ENCODE measurements around the gene C5orf24.
"Not testable (repeated sequence)": the region's sequence is repeated elsewhere in the genome, so short reads cannot be mapped to it uniquely, and the experiment has no call there.

The C5orf24 gene

DNA sequence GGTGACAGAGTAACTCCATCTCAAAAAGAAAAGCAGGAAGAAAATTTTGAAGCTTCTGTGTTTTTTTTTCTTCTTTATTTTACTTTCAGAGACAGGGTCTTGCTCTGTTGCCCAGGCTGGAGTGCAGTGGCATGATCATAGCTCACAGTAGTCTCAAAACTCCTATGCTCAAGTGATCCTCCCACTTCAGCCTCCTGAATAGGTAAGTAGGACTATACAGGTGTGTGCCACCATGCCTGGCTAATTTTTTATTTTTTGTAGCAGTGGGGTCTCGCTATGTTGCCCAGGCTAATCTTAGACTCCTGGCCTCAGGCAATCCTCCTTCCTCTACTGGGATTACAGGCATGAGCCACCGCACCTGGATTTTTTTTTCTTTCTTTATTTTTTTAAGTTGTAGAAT is 10.1 kb upstream of the C5orf24 start:
- H2AFZ ChIP-seq (ENCODE audit: insufficient read depth, low read length, poor library complexity), result no peak overlapping the region
- H4K91ac ChIP-seq (ENCODE audit: low read depth, low read length), result no peak overlapping the region
- H3K9ac ChIP-seq (ENCODE audit: low read length), result no peak overlapping the region
- no peak overlapping the region for H2BK12ac ChIP-seq (ENCODE audit: low read length)
- H4K8ac ChIP-seq (ENCODE audit: low read depth, low read length), result no peak overlapping the region
- no peak overlapping the region for H3K4me3 ChIP-seq (ENCODE audit: low read depth, low read length)
- no peaks in the 10 kb centered on the region for H3K27me3 ChIP-seq (ENCODE audit: insufficient read depth, low read length)
- H3K23ac ChIP-seq (ENCODE audit: low read length), result no peak overlapping the region
- H3K9me3 ChIP-seq (ENCODE audit: insufficient read depth, low read depth, low read length), result no peaks in the 10 kb centered on the region
- H4K12ac ChIP-seq (ENCODE audit: low read depth, low read length), result no peak overlapping the region
- no peak overlapping the region for H3K18ac ChIP-seq (ENCODE audit: low read length)
- no peak overlapping the region for H3K14ac ChIP-seq (ENCODE audit: low read length)
- no peaks in the 10 kb centered on the region for H3K79me2 ChIP-seq (ENCODE audit: control insufficient read depth, insufficient read depth, low read length, poor library complexity)
- no peak overlapping the region for H2BK120ac ChIP-seq (ENCODE audit: insufficient read depth, low read length, poor library complexity)
- WGBS (ENCODE audit: extremely low coverage, insufficient coverage, insufficient read length), result no CpG with 5 or more reads among the region's 2 CpGs
- H3K4me1 ChIP-seq (ENCODE audit: control insufficient read depth in 1 of 2, insufficient read depth in 2 of 2, low read length in 2 of 2), result no peaks in the 10 kb centered on the region
- H2BK5ac ChIP-seq (ENCODE audit: low read depth, low read length, poor library complexity), result no peak overlapping the region
- H3K36me3 ChIP-seq (ENCODE audit: control insufficient read depth in 1 of 2, insufficient read depth in 2 of 2, low read length in 2 of 2), result peaks cover 22 to 29% of the 10 kb centered on the region in 2 experiments
- DNase-seq, result no peak
- H3K4ac ChIP-seq (ENCODE audit: low read depth, low read length), result no peak overlapping the region
- no peak overlapping the region for H3K27ac ChIP-seq (ENCODE audit: low read depth, low read length)
- H3K4me2 ChIP-seq (ENCODE audit: low read length), result no peak overlapping the region
- H2AK5ac ChIP-seq (ENCODE audit: low read length), result no peak overlapping the region
- no peaks in the 10 kb centered on the region for H3K79me1 ChIP-seq (ENCODE audit: low read length)

DNA sequence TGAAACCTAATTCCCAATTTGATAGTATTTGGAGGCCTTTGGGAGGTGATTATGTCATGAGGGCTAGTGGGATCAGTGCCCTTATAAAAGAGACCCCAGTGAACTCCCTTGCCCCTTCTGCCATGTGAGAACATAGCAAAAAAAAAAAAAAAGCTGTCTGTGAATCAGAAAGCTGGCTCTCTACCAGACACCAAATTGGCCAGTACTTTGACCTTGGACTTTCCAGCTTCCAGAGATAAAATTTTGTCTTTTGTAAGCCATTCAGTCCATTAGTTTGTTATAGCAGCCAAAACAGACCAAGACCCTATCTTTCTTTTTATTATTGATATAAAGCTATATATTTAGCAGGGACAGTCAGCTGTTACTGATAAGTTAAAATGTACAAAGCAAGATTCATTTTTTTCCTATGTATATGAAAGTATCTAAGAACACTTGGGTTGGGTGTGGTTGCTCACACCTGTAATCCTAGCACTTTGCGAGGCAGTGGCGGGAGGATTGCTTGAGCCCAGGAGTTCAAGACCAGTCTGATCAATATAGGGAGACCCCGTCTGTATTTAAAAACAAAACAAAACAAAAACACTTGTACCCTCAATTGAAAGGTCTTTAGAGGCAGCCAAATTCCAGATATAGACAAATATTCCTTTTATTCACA is 8.1 kb upstream of the C5orf24 start:
- H3K79me1 ChIP-seq (ENCODE audit: low read length), result no peaks in the 10 kb centered on the region
- H3K4me2 ChIP-seq (ENCODE audit: low read length), result no peak overlapping the region
- H2AFZ ChIP-seq (ENCODE audit: insufficient read depth, low read length, poor library complexity), result no peak overlapping the region
- no peak overlapping the region for H4K8ac ChIP-seq (ENCODE audit: low read depth, low read length)
- H3K9me3 ChIP-seq (ENCODE audit: insufficient read depth, low read depth, low read length), result no peaks in the 10 kb centered on the region
- no peak overlapping the region for H2BK120ac ChIP-seq (ENCODE audit: insufficient read depth, low read length, poor library complexity)
- H3K4me3 ChIP-seq (ENCODE audit: low read depth, low read length), result no peak overlapping the region
- no peak overlapping the region for H3K18ac ChIP-seq (ENCODE audit: low read length)
- H3K9ac ChIP-seq (ENCODE audit: low read length), result no peak overlapping the region
- H3K23ac ChIP-seq (ENCODE audit: low read length), result no peak overlapping the region
- no peaks in the 10 kb centered on the region for H3K27me3 ChIP-seq (ENCODE audit: insufficient read depth, low read length)
- no peak overlapping the region for H3K27ac ChIP-seq (ENCODE audit: low read depth, low read length)
- H3K4ac ChIP-seq (ENCODE audit: low read depth, low read length), result no peak overlapping the region
- WGBS (ENCODE audit: extremely low coverage, insufficient coverage, insufficient read length), result no CpG with 5 or more reads among the region's 3 CpGs
- H3K4me1 ChIP-seq (ENCODE audit: control insufficient read depth in 1 of 2, insufficient read depth in 2 of 2, low read length in 2 of 2), result no peaks in the 10 kb centered on the region
- H3K36me3 ChIP-seq (ENCODE audit: control insufficient read depth in 1 of 2, insufficient read depth in 2 of 2, low read length in 2 of 2), result peaks cover 19 to 24% of the 10 kb centered on the region in 2 experiments
- no peak overlapping the region for H3K14ac ChIP-seq (ENCODE audit: low read length)
- no peaks in the 10 kb centered on the region for H3K79me2 ChIP-seq (ENCODE audit: control insufficient read depth, insufficient read depth, low read length, poor library complexity)
- H2BK5ac ChIP-seq (ENCODE audit: low read depth, low read length, poor library complexity), result no peak overlapping the region
- no peak overlapping the region for H2AK5ac ChIP-seq (ENCODE audit: low read length)
- H4K91ac ChIP-seq (ENCODE audit: low read depth, low read length), result no peak overlapping the region
- no peak overlapping the region for H2BK12ac ChIP-seq (ENCODE audit: low read length)
- no peak overlapping the region for H4K12ac ChIP-seq (ENCODE audit: low read depth, low read length)
- no peak for DNase-seq

DNA sequence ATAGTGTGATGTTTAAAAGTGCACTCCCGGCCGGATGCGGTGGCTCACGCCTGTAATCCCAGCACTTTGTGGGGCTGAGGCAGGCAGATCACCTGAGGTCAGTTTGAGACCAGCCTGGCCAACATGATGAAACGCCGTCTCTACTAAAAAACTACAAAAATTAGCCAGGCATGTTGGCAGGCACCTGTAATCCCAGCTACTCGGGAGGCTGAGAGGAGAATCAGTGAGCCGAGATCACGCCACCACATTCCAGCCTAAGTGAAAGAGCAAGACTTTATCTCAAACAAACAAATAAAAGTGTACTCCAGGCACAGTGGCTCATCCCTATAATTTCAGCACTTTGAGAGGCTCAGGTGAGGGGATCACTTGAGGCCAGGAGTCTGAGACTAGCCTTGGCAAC is 7.4 kb upstream of the C5orf24 start:
- not testable (repeated sequence) for H2BK5ac ChIP-seq (ENCODE audit: low read depth, low read length, poor library complexity); H3K4ac ChIP-seq (ENCODE audit: low read depth, low read length)
- no CpG with 5 or more reads among the region's 9 CpGs for WGBS (ENCODE audit: extremely low coverage, insufficient coverage, insufficient read length)

DNA sequence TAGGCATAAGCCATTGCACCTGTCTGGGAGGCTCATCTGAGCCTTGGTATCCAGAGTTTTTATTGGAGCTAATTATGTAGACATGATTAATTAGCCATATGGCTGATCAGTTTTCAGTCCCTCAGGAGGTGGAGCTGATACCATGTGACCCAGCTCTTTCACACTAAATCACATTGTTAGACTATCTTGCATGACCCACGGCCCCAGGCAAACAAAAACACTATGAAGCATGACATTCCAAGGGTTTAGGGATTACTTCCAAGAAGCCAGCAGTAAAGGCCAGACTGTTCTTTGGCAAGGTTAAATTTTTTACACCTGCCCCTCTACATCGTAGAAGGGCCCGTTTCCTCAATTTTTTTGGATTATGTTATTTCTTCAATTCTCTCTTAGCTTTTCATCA is 5.0 kb upstream of the C5orf24 start:
- H3K23ac ChIP-seq (ENCODE audit: low read length), result no peak overlapping the region
- H2BK120ac ChIP-seq (ENCODE audit: insufficient read depth, low read length, poor library complexity), result no peak overlapping the region
- WGBS (ENCODE audit: extremely low coverage, insufficient coverage, insufficient read length), result no CpG with 5 or more reads among the region's 3 CpGs
- H3K36me3 ChIP-seq (ENCODE audit: control insufficient read depth in 1 of 2, insufficient read depth in 2 of 2, low read length in 2 of 2), result peaks cover 11 to 13% of the 10 kb centered on the region in 2 experiments
- no peak for DNase-seq
- no peaks in the 10 kb centered on the region for H3K27me3 ChIP-seq (ENCODE audit: insufficient read depth, low read length)
- no peak overlapping the region for H4K8ac ChIP-seq (ENCODE audit: low read depth, low read length)
- no peak overlapping the region for H3K4ac ChIP-seq (ENCODE audit: low read depth, low read length)
- no peaks in the 10 kb centered on the region for H3K79me2 ChIP-seq (ENCODE audit: control insufficient read depth, insufficient read depth, low read length, poor library complexity)
- no peak overlapping the region for H4K91ac ChIP-seq (ENCODE audit: low read depth, low read length)
- no peaks in the 10 kb centered on the region for H3K79me1 ChIP-seq (ENCODE audit: low read length)
- H3K4me2 ChIP-seq (ENCODE audit: low read length), result no peak overlapping the region
- H2AFZ ChIP-seq (ENCODE audit: insufficient read depth, low read length, poor library complexity), result no peak overlapping the region
- H3K4me3 ChIP-seq (ENCODE audit: low read depth, low read length), result no peak overlapping the region
- H3K14ac ChIP-seq (ENCODE audit: low read length), result no peak overlapping the region
- no peak overlapping the region for H2AK5ac ChIP-seq (ENCODE audit: low read length)
- H2BK5ac ChIP-seq (ENCODE audit: low read depth, low read length, poor library complexity), result no peak overlapping the region
- no peak overlapping the region for H3K18ac ChIP-seq (ENCODE audit: low read length)
- no peak overlapping the region for H3K27ac ChIP-seq (ENCODE audit: low read depth, low read length)
- H4K12ac ChIP-seq (ENCODE audit: low read depth, low read length), result no peak overlapping the region
- H2BK12ac ChIP-seq (ENCODE audit: low read length), result no peak overlapping the region
- no peak overlapping the region for H3K9ac ChIP-seq (ENCODE audit: low read length)
- no peaks in the 10 kb centered on the region for H3K4me1 ChIP-seq (ENCODE audit: control insufficient read depth in 1 of 2, insufficient read depth in 2 of 2, low read length in 2 of 2)
- no peaks in the 10 kb centered on the region for H3K9me3 ChIP-seq (ENCODE audit: insufficient read depth, low read depth, low read length)

More for the DNA sequence above, 7.4 kb upstream of the C5orf24 start:
- H3K79me2 ChIP-seq (ENCODE audit: control insufficient read depth, insufficient read depth, low read length, poor library complexity); H2AFZ ChIP-seq (ENCODE audit: insufficient read depth, low read length, poor library complexity); H3K18ac ChIP-seq (ENCODE audit: low read length); H3K27ac ChIP-seq (ENCODE audit: low read depth, low read length); H2BK12ac ChIP-seq (ENCODE audit: low read length); DNase-seq; H3K4me3 ChIP-seq (ENCODE audit: low read depth, low read length); H3K14ac ChIP-seq (ENCODE audit: low read length); H3K4me1 ChIP-seq (ENCODE audit: control insufficient read depth in 1 of 2, insufficient read depth in 2 of 2, low read length in 2 of 2); H4K91ac ChIP-seq (ENCODE audit: low read depth, low read length); H2AK5ac ChIP-seq (ENCODE audit: low read length); H4K12ac ChIP-seq (ENCODE audit: low read depth, low read length); H3K9ac ChIP-seq (ENCODE audit: low read length); H3K79me1 ChIP-seq (ENCODE audit: low read length); H2BK120ac ChIP-seq (ENCODE audit: insufficient read depth, low read length, poor library complexity); H3K4me2 ChIP-seq (ENCODE audit: low read length); H3K23ac ChIP-seq (ENCODE audit: low read length); H3K27me3 ChIP-seq (ENCODE audit: insufficient read depth, low read length); H4K8ac ChIP-seq (ENCODE audit: low read depth, low read length); H3K9me3 ChIP-seq (ENCODE audit: insufficient read depth, low read depth, low read length): not testable (repeated sequence)
- peaks cover 21% of the 10 kb centered on the region in 2 experiments for H3K36me3 ChIP-seq (ENCODE audit: control insufficient read depth in 1 of 2, insufficient read depth in 2 of 2, low read length in 2 of 2)
